Uterus (tissue), 4 donors: ENCODE data around the gene DNAJB1. TPM values are rescaled to one million over a fixed set of nuclear protein-coding genes. Genes with fewer than 3 reads are reported as not detected.

Experiments used
- DNase-seq, 2 donors: peaks; one replicate each; pipeline ENCODE4 v3.0.0-alpha.2; 2019 to 2020
- H3K27ac ChIP-seq, 2 donors: fragments of 200-600 bp; sonication (generic); 1 replicate in 1 of 2; 2 replicates in 1 of 2; pipeline ENCODE4 v1.5.1; 2016 to 2018
- H3K27me3 ChIP-seq, 2 donors: fragments of 200-600 bp; sonication (generic); one replicate each; pipeline ENCODE4 v1.5.1; 2018 to 2019; ENCODE audit warnings: control low read depth in 1 of 2
- H3K36me3 ChIP-seq, 2 donors: fragments of 200-600 bp; sonication (generic); one replicate each; pipeline ENCODE4 v1.5.1; 2019; ENCODE audit warnings: control low read depth in 1 of 2
- H3K4me1 ChIP-seq, 2 donors: fragments of 200-600 bp; sonication (generic); one replicate each; pipeline ENCODE4 v1.5.1; 2018 to 2019; ENCODE audit warnings: control low read depth in 1 of 2
- H3K4me3 ChIP-seq, 2 donors: fragments of 200-600 bp; sonication (generic); 1 replicate in 1 of 2; 2 replicates in 1 of 2; pipeline ENCODE4 v1.5.1; 2018 to 2019; ENCODE audit warnings: mild to moderate bottlenecking in 1 of 2
- H3K9me3 ChIP-seq, 2 donors: fragments of 200-600 bp; sonication (generic); one replicate each; pipeline ENCODE4 v1.5.1; 2019; ENCODE audit warnings: control low read depth in 1 of 2
- CTCF ChIP-seq, 4 experiments: fragments of 200-600 bp in 2 of 4; fragments of 450-650 bp in 2 of 4; sonication (generic) in 2 of 4; IDR thresholded peaks; one replicate each; pipeline ENCODE4 v1.5.1; 2016 to 2019; ENCODE audit warnings: antibody characterized with exemption in 4 of 4, mild to moderate bottlenecking in 2 of 4, moderate library complexity in 1 of 4
- POLR2A ChIP-seq, 2 donors: fragments of 450-650 bp; IDR thresholded peaks; one replicate each; pipeline ENCODE4 v1.6.1; 2016; ENCODE audit warnings: antibody characterized with exemption in 2 of 2, mild to moderate bottlenecking in 1 of 2, moderate library complexity in 1 of 2
- intact Hi-C: fragments of 100-400 bp; cut with DNase I; formaldehyde crosslinking; loops from one replicate; pipeline ENCODE4 v1.15.1; 2023; ENCODE audit warnings: low total_unique reads
- total RNA-seq, 4 donors: library from RNA; depleted of rRNA in 3 of 4; stranded (reverse); fragments of >200 nt in 3 of 4; gene quantifications; one replicate each; pipeline versions ENCODE4 v1.1.0 to v1.2.4, GENCODE V29; 2014 to 2023
- donor health status: DM: yes; HTN: yes; CAD: no.

The DNAJB1 gene
- total RNA-seq, 4 donors from 2014 or later, result 10.2 to 66.9 (median 40.6) TPM

GRCh38 chr19:14540741-14541525, 22.7 kb upstream of the DNAJB1 start:
- intact Hi-C loops, result no loop called here
- TF ChIP-seq POLR2A (IDR thresholded peaks at IDR 0.05), result no peak
- no peak for TF ChIP-seq CTCF (IDR thresholded peaks at IDR 0.05)
- H3K27me3 ChIP-seq, result no peaks in the 10 kb centered on the region
- DNase-seq, result no peak
- H3K4me1 ChIP-seq, result no peaks in the 10 kb centered on the region
- no peak overlapping the region for H3K27ac ChIP-seq
- H3K9me3 ChIP-seq, result no peaks in the 10 kb centered on the region
- H3K4me3 ChIP-seq, result no peak overlapping the region
- no peaks in the 10 kb centered on the region for H3K36me3 ChIP-seq

- peak; percentile 75 to 79 for DNase-seq
These were observed 18.9 kb upstream of the DNAJB1 start for GRCh38 chr19:14536926-14537692.

GRCh38 chr19:14533450-14533849, 15.3 kb upstream of the DNAJB1 start:
- no peaks in the 10 kb centered on the region for H3K27me3 ChIP-seq
- H3K9me3 ChIP-seq, result no peaks in the 10 kb centered on the region
- no peaks in the 10 kb centered on the region for H3K4me1 ChIP-seq
- no peak for DNase-seq
- H3K27ac ChIP-seq, result no peak overlapping the region
- H3K4me3 ChIP-seq, result no peak overlapping the region
- intact Hi-C loops, result no loop called here
- no peak for TF ChIP-seq CTCF (IDR thresholded peaks at IDR 0.05)
- no peak for TF ChIP-seq POLR2A (IDR thresholded peaks at IDR 0.05)
- H3K36me3 ChIP-seq, result no peaks in the 10 kb centered on the region

More at GRCh38 chr19:14536926-14537692, 18.9 kb upstream of the DNAJB1 start:
- Histone ChIP-seq H3K27ac (peak overlapping the region in 1 of 2 donors; percentile 29), H3K9me3 (no peaks in the 10 kb centered on the region), H3K4me3 (no peak overlapping the region), H3K4me1 (no peaks in the 10 kb centered on the region), H3K27me3 (no peaks in the 10 kb centered on the region), H3K36me3 (no peaks in the 10 kb centered on the region)
- intact Hi-C loops, result no loop called here
- TF ChIP-seq CTCF (IDR thresholded peaks at IDR 0.05) (no peak), POLR2A (IDR thresholded peaks at IDR 0.05) (no peak)

GRCh38 chr19:14530506-14530905, 12.3 kb upstream of the DNAJB1 start:
- no peaks in the 10 kb centered on the region for H3K36me3 ChIP-seq
- peak overlapping the region in 1 of 2 donors; percentile 96 for H3K27ac ChIP-seq
- H3K27me3 ChIP-seq, result no peaks in the 10 kb centered on the region
- H3K4me3 ChIP-seq, result peak overlapping the region; percentile 80 to 85
- DNase-seq, result no peak
- no peaks in the 10 kb centered on the region for H3K4me1 ChIP-seq
- no peak for TF ChIP-seq POLR2A (IDR thresholded peaks at IDR 0.05)
- TF ChIP-seq CTCF (IDR thresholded peaks at IDR 0.05), result no peak
- no peaks in the 10 kb centered on the region for H3K9me3 ChIP-seq
- intact Hi-C loops, result no loop called here

- Histone ChIP-seq H3K4me1 (no peaks in the 10 kb centered on the region), H3K4me3 (peak overlapping the region; percentile 80 to 85), H3K36me3 (no peaks in the 10 kb centered on the region), H3K9me3 (no peaks in the 10 kb centered on the region), H3K27me3 (no peaks in the 10 kb centered on the region), H3K27ac (peak overlapping the region; percentile 96 to 98)
- TF ChIP-seq CTCF (IDR thresholded peaks at IDR 0.05) (no peak), POLR2A (IDR thresholded peaks at IDR 0.05) (no peak)
- no peak for DNase-seq
- intact Hi-C loops, result no loop called here
These were observed 11.8 kb upstream of the DNAJB1 start for GRCh38 chr19:14530005-14530348.
